HG03103 (cell line): ENCODE results near the gene CD55.

Experiments used
- ATAC-seq: cut with Tn5 transposase; IDR thresholded peaks from one replicate; pipeline ENCODE4 v1.9.1; 2021; ENCODE audit warnings: low read depth; ENCODE audit not compliant: unreplicated experiment

Gene CD55, protein sequence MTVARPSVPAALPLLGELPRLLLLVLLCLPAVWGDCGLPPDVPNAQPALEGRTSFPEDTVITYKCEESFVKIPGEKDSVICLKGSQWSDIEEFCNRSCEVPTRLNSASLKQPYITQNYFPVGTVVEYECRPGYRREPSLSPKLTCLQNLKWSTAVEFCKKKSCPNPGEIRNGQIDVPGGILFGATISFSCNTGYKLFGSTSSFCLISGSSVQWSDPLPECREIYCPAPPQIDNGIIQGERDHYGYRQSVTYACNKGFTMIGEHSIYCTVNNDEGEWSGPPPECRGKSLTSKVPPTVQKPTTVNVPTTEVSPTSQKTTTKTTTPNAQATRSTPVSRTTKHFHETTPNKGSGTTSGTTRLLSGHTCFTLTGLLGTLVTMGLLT

DNA sequence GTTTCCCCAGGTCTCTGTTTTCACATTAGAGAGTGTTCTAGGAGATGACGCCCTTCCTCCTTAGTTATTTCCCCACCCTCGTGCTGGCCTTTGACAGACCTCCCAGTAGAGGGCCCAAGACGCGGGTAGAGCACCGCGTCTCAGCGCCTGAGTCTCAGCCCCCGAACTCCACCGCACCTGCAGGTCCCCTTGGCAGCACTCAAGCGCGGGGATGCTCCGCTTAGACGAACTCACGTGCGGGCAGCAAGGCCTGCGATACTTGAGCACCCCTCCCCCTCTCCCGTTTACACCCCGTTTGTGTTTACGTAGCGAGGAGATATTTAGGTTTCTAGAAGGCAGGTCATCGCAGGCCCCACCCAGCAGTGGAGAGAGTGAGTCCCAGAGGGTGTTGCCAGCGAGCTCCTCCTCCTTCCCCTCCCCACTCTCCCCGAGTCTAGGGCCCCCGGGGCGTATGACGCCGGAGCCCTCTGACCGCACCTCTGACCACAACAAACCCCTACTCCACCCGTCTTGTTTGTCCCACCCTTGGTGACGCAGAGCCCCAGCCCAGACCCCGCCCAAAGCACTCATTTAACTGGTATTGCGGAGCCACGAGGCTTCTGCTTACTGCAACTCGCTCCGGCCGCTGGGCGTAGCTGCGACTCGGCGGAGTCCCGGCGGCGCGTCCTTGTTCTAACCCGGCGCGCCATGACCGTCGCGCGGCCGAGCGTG, at the start of gene CD55:
Gene CD55, plus strand, starts transcription at position 600 of the 711 bp plus-strand sequence. Its CDS starts 88 bp downstream, at position 688.
- peak; percentile 88 for ATAC-seq

DNA sequence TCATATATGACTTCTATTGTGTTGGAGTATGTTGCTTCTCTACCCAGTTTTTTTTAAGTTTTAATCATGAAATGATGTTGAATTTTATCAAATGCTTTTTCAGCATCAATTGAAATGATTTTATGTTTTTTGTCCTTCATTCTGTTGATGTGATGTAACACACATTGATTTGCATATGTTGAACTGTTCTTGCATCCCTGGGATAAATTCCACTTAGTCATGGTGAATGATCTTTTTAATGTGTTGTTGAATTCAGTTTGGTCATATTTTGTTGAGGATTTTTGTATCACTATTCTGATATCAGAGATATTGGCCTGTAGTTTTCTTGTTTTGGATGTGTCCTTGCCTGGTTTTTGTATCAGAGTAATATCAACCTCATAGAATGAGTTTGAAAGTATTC, 46.6 kb upstream of the CD55 start:
- ATAC-seq: no peak

DNA sequence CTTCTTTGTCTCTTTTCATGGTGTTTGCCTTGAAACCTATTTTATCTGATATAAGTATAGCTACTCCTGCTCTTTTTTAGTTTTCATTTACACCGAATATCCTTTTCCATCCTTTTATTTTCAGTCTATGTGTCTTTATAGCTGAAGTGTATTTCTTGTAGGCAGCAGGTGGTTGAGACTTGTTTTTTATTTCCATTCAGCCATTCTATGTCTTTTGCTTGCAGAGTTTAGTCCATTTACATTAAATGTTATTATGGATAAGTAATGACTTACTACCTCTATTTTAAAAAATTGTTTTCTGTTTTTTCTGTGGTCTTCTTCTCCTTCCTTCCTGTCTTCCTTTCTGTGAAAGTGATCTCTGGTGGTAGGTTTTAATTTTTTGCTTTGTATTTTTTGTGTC, 45.0 kb upstream of the CD55 start:
- no peak for ATAC-seq

DNA sequence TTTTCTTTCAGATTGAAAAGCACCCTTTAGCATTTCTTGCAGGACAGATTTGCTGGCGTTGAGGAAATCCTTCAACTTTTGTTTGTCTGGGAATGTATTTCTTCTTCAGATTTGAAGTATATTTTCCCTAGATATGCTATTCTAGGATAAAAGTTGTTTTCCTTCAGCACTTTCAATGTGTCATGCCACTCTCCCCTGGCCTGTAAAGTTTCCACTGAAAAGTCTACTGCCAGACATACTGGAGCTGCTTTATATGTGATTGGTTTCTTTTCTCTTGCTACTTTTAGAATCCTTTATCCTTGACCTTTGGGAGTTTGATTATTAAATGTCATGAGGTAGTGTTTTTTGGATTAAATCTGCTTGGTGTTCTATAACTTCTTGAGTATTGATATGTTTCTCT, 44.2 kb upstream of the CD55 start:
- ATAC-seq: no peak

DNA sequence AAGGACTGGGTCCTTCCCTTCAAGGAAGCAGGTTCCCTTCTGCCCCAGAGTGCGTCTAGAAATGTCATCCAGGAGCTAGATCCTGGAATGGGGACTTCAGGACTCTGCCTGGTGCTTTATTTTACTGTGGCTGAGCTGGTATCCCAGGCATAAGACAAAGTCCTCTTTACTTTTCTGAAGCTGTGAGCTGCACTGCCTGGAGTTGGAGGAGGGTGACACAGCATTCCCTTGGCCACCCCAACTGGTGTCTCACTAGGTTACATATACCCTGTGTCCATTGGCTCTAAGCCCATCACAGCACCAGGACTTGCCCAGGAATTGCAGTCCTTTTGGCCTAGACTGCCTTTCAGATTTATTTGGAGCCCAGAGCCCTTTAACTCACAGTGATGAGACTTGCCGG, 41.8 kb upstream of the CD55 start:
- ATAC-seq: no peak

DNA sequence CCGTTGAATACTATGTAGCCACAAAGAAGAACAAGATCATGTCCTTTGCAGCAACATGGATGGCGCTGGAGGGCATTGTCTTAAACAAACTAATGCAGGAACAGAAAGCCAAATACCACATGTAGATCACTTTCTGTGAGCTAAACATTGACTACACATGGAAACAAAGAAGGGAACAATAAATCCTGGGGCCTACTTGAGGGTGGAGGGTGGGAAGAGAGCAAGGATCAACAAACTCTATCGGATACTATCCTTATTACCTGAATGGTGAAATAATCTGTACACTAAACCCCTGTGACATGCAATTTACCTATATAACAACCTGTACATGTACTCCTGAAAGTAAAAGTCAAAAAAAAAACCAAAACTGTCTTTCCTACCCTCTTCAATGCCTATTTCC, 40.8 kb upstream of the CD55 start:
- no peak for ATAC-seq

DNA sequence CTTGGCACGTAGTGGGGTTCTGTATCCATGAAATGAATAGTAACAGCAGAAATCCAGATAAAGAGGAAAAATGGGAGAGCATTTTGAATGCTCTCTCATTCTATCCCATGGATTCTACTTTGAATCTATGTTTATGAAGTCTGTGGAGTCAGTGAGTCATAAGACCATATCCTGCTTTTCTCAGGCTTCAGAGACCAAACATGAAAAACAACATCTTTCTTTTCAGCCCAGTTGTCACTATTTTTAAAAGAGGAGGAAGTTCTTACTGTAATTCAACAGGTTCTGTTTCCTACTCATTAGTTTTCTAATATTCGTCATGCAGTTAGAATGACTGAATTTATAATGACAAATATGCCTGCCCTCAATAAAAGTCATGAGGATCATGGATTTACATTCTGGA, 39.4 kb upstream of the CD55 start:
- ATAC-seq: no peak

DNA sequence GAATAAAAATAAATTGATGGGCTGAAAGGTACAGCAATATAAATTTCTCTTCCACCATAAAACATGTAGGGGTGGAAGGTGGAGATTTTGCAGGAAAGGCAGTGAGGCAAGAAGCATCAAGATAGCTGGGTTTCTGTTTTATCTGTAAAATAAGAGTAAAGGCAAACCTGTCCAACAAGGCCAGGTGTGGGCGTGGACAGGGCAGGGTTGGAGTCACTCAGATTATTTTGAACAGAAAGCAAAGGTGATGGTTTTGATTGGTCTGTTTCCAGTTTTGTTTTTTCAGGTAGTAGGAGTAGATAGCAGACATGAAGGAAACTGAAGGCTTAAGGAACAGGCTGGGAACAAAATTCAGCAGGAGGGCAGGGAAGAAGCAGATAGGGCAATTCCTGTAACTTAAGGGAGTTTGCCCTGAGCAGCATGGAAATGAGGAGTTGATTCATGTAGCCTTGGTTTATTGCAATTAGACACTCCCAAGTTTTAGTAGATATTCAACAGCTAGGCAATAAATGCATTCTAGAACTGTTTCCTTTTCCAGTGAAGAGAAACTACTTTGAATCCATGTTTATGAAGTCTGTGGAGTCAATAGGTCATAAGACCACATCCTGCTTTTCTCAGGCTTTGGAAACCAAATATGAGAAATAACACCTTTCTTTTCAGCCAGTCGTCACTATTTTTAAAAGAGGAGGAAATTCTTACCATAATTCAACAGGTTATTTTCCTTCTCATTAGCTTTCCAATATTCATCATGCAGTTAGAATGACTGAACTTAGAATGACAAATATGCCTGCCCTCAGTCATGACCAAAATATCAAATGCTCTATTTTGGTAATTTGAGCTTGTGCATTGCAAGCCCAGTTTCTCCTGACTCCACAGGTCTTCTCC, 38.7 kb upstream of the CD55 start:
- no peak for ATAC-seq

DNA sequence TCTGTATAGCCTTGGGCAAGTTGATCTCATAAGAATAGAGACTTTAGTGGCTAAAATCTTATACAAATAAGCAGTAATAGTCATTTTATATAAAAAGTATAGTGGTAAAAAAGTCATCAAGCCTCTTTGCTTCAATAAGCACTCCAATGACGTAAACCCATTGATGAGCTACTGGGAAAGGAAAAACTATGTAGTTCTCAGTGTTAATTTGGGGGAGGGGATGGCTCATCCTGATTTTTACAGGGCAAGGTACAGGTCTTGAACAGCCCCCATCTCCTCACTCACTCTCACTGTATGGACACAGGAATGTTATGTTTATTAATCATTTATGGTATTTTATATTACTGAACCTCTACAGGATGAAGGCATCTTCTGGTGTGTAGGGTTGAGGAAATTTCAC, 38.1 kb upstream of the CD55 start:
- ATAC-seq: no peak

DNA sequence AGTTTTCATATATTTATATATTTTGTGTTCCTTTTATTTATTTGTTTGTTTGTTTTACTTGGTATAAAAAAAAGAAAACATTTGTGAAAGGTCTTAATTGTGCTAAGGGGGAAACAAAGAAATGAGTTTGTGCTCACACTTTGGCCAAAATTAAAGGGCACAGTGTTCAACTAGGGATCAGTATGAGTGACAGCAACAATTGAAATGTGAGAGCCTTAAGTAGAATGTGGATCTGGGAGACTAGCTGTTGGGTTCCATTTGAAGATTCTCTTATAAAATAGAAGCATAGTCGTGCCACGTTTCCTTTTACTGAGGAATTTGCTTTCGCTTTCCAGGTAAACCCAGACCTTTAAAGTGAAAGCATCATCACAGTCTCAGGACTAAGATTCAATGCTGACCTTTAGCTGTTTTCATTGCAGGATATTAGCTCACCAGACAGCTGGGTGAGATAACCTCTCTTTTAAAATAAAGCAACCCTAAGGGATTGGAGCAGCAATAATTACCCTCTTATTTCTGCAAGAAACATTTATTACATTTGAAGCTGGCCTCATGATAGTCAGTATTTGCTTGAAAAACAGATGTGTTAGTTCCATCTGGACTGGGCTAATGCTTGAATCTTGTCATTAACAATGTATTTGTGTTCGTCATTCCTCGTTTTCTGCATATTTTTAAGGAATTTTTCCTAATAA, 37.1 kb upstream of the CD55 start:
- ATAC-seq: no peak

DNA sequence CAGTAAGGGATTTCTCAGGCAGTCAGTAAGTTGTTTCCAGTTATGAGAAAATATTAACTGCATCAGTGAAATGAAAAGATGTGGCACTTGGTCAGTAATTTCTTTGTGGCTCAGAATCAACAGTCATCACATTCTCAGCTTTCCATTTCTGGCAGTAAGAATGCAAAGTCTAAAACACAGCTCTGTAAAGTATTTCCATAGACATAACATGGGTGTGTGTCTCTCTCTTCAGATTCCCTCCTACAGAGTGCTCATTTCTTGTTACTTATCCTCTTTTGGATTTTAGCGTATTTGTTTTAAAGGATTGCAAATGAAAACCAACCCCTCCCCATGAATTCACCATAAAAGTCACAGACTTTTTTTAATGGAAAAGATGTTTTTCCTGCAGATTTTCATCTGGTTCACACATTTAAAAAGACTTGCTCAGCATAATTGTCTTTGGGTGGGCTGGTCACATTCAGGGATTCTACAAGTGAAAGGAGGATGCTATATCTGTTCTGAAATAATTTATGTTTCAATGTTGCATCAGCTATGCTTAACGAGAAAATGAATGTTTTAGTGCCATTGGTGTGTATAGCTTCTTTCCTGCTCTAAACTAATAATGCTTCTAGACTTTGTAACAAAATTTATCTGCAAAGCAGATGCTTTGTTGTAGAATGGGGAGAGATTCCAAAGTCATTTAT, 34.6 kb upstream of the CD55 start:
- ATAC-seq: no peak

DNA sequence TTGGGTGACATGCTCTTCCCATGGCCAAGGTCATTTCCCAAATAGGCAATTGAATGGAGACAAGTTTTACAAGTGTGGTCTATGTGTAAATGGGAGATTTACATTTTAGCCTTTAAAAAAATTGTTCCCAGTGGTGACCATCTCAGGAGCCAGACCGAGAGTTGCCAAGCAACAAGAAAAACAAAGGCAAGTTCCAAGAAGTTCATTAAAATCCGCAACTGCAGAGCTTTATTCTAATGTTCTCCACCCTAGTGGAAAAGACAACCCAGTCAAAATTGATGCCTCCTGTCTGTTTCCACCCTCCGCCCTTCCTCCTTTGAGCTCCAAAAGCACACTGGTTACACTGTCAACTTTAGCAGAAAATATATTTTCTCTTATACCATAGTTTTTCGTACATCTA, 33.2 kb upstream of the CD55 start:
- no peak for ATAC-seq

DNA sequence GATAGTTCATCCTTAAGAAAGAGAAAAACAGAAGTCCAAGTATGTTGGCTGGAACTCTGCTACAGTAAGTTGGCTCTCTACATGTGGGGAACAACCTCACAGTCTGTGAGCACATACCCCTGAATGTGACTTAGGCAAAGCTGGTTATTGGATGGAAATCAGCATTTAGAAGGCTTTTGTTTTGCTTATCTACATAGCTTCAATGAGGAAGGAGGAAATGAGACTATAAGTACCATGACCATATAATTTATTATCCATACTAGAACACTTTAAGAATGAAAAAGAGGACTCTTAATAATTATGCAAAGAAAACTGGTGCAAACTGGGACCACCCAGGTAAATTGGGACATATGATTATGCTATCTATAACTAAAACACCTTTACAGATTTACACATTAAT, 31.7 kb upstream of the CD55 start:
- ATAC-seq: no peak

DNA sequence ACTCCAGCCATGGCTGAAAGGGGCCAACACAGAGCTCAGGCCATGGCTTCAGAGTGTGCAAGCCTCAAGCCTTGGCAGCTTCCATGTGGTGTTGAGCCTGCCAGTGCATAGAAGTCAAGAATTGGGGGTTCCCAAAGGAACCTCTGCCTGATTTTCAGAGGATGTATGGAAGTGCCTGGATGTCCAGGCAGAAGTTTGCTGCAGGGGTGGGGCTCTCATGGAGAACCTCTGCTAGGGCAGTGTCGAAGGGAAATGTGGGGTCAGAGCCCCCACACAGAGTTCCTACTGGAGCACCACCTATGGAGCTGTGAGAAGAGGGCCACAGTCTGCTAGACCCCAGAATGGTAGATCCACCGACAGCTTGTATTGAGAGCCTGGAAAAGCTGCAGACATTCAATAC, 29.8 kb upstream of the CD55 start:
- ATAC-seq: no peak

DNA sequence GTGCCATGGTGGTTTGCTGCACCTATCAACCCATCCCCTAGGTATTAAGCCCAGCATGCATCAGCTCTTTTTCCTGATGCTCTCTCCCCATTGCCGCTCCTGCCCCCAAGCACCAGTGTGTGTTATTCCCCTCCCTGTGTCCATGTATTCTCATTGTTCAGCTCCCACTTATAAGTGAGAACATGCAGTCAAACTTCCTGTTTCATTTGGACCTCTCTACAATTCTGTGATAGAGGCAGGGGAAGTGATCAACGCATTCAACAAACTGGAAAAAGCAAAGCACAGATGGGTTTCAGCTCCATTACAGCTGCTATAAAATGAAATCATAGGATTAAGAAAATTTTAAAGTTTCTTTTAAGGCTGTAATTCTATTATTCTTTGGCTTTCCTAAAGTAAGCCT, 23.3 kb upstream of the CD55 start:
- ATAC-seq: no peak

DNA sequence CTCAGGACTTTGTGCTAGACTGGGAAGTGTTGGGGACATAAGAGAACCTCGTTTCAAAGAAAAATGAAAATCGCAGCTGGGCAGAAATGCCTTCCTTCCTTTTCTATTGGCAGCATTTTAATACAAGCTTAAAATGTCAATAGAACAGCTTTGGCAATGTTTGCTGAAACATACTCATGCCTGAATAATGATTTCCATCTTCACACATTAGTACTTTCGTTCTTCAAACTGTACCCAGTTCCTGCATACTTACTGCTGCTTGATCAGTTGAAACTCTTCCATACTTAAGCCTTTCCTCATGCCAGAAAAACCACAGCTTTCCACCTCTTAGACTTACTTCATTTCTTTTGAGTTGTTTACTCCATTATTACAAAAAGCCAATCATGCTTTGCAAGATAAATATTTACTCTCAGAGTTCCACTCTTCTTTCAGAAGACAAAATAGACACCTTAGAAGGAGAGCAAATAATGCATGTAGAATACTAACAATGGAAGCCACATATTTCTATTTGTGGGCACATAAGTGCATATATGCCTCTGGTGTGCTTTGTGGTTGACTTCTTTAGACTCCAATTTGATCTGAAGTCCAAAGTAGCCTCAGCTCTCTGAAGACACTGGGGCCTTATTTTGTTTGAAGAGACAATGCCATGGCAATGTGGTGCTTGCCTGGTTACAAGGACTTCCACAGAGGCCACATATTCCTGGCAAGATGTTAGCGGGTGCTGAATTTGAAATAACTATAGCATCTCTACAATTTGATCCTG, 22.7 kb upstream of the CD55 start:
- no peak for ATAC-seq

DNA sequence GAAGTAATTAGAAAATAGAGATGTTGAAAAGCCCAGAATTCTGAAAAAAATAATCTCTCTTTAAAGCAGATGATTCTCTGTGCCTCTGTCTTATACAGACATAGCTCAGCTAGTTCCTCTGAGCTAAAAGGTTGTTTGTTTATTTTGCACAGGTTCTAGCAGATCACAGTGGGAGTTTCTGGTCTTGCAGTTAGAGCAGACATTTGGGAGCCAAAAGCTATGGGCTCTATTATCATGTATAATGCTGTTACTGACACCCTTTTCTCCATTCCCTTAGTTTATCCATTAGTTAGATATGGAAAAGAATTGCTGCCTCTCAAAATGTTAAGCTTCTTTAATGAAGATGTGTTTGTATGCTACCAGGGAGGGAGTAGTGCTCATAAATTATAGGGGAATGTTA, 20.5 kb upstream of the CD55 start:
- ATAC-seq: no peak

DNA sequence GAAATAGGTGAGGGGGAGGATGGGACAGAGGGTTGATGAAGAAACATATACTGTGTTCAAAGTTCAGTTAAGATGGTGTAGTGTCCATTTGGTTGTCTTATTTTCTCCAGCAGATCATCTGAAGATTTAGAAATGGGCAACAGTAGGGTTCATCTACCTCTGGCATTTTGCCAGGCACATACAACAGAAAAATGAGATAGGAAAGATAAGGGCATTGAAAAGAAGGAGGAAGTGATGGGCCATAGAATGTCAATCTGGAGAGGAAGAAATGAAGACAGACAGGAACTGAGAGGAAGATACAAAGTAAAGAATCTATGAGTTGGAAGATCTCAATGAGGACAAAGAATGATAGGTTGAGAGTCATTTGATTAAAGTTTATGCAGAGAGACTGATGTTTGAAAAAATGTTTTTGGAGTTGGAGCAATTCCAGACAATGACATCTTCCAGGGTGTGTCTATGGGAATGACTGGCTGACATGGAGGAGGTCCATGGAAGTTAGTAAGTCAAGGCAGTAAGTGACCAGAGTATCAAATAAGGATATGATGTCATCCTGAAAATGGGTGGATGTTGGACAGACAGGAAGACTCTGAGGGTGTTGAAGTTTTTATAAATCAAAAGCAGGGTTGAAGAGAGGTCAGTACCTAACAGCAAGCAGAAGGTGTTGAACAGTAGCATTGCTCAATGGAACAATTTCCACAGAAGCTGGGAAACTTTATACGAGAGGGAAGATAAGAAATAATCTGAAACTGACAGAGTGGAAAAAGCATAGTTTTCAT, 18.7 kb upstream of the CD55 start:
- ATAC-seq: no peak
